Right renal cortex interstitium (tissue), 3 donors: ENCODE measurements around the gene LAMC3. TPM values are rescaled to one million over a fixed set of nuclear protein-coding genes. Genes with fewer than 3 reads are reported as not detected.
A peak's percentile ranks its signal among the peaks of the same experiment; 100 is the strongest.
"Not testable (repeated sequence)": the region's sequence is repeated elsewhere in the genome, so short reads cannot be mapped to it uniquely, and the experiment has no call there.

Experiments
- DNase-seq, 3 donors: peaks; one replicate each; pipeline ENCODE4 v3.0.0-alpha.2; 2013; ENCODE audit warnings: low read depth in 3 of 3, low spot score in 2 of 3
- polyA plus RNA-seq, 3 donors: library from polyadenylated mRNA; unstranded; fragments of 120-200 nt; gene quantifications; one replicate each; pipeline ENCODE4 v1.2.1, GENCODE V29; 2013; ENCODE audit not compliant: insufficient read length in 3 of 3

Gene LAMC3
- polyA plus RNA-seq, 3 donors: 18.1 to 29.3 (median 18.3) TPM

DNA sequence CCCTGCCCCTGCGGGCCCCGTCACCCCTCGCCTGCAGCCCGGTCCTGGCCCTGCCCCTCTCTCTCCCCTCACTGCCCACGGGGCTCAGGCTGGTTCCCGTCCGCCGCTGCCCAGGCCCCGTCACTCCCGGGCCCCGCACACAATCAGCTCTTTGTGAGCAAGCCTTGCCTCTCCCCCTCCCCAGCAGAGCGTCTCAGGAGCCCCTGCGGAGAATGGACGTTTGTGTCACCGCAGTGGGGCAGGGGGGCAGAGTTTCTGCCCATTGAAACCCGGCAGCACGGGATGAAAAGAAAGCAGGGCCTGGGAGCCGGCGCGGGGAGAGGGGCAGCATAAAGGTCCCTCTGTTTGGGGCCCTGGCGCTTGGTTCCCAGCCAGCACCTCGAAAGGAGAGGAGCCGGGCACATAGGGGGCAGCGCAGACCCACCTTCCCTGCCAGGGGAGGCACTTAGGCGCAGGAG, 102.9 kb downstream of the LAMC3 start:
- DNase-seq: no peak

DNA sequence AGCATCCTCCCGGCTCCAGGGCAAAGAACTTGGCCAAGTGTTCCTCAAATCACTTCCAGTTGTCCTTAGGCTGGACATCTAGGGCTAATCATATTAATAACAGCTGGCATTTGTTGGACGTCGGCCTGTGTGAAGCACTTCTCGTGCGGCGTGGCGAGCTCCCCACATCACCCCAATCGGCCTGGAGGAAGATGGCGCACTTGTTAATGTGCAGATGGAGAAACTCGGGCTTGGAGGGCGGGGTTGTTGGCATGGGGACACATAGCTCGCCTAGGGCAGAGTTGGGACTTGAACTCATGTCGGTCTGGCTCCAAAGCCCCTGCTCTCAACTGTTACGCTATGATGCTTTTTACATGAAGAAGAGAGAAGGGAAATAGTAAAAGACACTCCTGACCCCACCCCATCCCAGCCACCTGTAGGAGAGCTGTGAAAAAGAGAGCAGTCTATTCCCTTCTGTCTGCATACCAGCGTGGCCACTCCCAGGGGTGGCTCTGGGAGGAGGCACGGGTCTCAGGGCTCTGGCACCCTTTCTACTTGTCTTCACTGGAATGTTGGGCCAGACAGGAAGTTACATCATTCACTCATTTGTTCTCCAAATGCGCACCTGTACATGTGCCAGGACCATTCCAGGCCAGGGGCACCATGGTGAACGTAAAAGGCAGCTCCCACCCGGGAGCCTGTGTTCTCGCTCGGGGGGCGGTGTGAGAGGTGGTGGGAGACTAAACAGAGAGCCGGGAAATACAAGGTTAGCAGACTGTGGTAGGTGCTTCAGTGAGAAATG, 103.6 kb downstream of the LAMC3 start:
- DNase-seq: no peak

DNA sequence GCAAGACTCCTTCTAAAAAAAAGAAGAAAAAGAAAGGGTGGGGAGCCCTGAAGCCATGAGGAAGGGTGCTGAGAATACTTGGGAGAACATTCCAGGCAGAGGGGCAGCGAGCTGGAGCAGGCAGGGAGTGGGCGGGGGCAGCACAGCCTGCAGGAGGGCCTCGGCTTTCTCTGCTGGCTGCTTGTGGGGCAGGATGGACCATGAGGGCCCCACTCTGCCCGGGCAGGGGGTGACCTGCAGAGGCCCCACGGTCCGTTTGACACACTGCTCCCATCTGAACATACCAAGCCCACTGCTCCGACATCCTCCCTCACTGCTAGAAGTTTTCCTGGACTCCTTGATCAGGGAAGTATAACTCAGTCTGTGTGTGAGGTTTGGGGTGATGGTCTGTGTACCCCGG, 104.7 kb downstream of the LAMC3 start:
- DNase-seq: no peak

DNA sequence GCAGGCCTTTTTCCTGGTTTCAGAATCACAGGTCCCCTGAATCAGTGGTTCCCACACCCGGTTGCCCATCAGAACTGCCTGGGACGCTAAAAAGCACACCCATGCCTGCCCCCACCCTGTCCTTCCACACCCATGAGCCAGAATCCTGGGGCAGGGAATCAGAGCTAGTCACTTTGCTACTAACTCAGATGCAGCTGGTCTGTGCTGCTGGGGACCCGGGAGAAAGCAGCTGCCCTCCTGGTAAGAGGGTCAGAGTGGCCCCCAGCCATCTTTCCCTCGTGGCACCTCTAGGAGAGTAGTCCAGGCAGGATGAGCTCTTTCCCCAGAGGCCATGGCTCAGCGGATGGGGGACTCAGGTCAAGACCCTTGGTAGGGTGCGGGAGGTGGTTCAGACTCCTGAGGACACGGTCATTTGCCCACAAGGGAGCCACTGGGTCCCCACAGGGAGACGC, 105.1 kb downstream of the LAMC3 start:
- DNase-seq: no peak

DNA sequence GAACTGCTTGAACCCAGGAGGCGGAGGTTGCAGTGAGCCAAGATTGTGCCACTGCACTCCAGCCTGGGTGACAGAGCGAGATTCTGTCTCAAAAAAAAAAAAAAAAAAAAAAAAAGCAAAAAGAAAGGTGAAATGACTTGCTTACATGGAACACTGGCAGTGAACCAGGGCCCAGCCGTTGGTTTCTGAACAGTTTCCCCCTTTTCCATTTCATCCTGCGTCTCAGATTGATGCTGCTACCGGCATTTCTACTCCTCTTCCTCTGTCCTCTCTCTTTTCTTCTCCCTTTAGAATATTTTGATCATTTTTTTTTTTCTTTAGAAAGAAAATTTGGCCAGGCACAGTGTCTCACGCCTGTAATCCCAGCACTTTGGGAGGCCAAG, 106.4 kb downstream of the LAMC3 start:
- not testable (repeated sequence) for DNase-seq

DNA sequence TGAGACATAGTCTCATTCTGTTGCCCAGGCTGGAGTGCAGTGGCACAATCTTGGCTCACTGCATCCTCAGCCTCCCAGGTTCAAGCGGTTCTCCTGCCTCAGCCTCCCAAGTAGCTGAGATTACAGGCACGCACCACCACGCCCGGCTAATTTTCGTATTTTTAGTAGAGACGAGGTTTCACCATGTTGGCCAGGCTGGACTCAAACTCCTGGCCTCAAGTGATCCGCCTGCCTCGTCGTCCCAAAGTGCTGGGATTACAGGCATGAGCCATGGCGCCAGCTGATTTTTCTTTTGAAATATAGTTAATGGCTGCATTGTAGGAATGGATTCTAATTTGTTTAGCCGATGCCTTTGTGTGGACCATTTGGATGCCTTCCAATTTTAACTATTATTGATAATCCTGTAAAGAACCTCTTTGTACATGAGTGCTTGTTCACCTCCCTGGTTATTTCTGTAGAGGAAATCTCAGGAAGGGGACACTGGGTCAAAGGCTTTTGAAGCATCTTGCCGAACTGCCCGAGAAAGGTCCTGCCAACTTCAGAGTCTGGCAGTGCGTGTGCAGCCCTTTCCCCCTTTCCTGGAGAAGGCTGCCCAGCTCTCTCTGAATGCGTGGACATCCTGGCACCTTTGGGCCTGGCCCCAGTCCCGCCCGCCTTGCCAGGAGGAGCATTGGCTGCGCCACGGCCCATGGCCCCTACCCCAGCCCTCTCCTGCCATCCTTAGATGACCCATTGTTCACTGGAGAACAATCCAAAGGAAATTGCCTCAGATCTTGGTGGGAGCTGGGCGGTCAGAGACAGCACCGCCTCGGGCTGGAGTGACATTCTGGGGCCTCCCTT, 107.5 kb downstream of the LAMC3 start:
- DNase-seq: no peak

DNA sequence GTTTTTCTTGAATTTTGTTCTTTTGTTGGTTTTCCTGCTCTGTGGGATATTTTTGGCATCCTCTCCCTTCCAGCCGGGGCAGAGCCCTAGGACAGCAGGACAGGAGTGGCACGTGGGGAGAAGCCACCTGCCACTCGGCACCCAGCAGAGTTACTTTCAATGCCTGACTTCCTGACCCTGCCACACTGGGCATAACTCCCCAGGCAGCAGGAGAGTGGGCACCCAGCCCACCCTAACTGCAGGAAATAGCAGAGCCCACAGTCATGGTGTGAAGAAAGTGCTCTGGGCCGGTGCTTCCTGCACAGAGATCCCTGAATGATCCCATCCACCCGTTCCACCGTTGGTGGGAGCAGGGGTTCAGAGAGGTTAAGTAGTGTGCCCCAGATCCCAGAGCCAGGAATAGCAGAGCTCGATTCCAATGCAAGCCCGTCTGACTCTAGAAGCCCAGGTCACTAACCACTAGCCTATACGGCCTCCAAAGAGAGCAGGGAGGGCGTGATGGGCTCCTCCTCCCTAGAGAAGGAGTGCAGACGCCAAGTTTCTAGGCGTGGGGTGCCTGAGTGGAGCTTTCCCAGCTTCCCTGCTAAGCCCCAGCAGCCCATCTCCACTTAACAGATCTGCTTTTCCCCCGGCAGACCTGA, 108.3 kb downstream of the LAMC3 start:
- no peak for DNase-seq

DNA sequence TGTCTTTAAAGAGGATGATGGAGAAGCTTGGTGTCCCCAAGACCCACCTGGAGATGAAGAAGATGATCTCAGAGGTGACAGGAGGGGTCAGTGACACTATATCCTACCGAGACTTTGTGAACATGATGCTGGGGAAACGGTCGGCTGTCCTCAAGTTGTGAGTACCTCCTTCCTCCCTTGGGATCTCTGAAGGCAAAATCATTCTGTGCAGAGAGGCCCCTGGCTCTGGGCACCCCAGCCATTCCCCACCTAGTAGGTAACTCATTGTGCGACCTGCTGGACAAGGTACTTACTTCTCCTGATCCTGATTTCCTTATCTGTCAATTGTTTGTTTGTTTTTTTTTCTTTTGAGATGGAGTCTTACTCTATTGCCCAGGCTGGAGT, 108.8 kb downstream of the LAMC3 start:
- DNase-seq: no peak

DNA sequence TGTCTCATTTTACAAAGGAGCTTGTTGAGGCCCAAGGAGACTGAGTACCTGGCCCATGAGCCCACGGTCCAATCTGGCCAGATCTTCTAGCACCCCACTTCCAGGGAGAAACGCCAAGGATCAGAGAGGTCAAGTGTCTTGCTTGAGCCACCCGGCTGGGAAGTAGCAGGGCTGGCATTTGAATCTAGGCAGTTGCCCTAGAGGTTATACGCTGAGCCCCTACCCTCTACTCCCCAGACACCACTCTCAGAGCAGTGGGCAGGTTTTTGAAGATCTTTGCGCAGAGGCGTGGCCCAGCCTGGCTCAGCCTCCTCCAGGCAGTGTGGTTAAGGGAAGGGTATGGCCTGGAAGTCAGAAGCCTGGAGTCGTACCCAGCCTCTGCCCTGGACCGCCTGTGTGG, 110.6 kb downstream of the LAMC3 start:
- DNase-seq: no peak

DNA sequence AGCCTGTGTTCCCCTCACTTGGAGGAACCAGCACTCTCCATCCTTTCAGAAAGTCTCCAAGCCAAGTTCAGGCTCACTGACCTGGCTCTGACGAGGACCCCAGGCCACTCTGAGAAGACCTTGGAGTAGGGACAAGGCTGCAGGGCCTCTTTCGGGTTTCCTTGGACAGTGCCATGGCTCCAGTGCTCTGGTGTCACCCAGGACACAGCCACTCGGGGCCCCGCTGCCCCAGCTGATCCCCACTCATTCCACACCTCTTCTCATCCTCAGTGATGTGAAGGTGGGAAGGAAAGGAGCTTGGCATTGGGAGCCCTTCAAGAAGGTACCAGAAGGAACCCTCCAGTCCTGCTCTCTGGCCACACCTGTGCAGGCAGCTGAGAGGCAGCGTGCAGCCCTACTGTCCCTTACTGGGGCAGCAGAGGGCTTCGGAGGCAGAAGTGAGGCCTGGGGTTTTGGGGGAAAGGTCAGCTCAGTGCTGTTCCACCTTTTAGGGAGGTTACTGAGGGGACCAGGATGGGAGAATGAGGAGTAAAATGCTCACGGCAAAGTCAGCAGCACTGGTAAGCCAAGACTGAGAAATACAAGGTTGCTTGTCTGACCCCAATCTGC, 111.8 kb downstream of the LAMC3 start:
- DNase-seq: no peak

DNA sequence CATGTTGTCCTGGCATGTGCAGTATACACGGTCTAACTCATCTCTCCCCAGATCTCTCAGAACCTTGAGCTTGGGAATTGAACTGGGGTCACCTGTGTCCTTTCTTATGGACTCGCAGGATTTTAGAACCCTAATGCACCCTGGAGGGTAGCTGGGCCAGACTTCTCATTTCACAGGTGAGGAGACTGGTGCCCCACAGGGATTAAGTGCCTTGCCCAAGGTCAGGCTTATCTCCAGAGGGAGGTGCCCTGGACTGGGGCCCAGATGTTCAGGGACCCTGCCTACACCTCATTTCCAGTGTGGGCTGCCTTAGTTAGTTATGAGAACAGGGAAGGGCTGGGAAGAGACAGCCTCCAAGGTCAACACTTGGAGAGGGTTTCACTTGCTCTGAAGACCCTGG, 112.4 kb downstream of the LAMC3 start:
- DNase-seq: no peak

DNA sequence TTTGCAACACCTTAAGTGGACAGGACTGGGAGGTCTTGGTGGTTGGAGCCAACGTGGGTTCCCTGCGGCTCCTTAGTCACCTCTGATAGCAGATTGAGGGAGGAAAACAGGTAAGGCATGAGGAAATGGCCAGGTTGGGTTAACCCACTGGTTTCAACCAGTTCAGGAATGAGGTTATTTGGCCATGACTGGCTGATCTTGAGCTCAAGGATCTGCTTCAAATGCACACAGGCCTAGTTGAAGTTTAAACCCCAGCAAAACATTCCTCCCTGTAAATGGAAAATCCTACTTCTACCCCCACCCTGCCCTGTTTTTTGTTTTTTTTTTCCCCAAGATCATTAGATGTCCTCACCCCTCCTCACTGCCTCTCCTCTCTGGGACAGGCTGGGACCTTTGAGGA, 113.2 kb downstream of the LAMC3 start:
- DNase-seq: no peak

DNA sequence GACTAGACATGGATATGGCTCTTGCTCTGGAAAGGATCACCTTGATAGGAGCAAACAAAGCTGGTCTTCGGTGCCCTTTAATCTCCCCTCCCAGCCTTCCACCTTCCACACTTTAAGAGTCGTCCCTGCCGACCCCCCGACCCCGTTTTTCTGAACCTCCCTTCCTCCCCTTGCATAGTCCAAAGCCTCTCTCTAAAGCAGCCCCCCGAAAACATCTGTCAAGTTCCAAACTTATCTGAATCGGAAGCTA, 116.0 kb downstream of the LAMC3 start:
- DNase-seq: no peak

DNA sequence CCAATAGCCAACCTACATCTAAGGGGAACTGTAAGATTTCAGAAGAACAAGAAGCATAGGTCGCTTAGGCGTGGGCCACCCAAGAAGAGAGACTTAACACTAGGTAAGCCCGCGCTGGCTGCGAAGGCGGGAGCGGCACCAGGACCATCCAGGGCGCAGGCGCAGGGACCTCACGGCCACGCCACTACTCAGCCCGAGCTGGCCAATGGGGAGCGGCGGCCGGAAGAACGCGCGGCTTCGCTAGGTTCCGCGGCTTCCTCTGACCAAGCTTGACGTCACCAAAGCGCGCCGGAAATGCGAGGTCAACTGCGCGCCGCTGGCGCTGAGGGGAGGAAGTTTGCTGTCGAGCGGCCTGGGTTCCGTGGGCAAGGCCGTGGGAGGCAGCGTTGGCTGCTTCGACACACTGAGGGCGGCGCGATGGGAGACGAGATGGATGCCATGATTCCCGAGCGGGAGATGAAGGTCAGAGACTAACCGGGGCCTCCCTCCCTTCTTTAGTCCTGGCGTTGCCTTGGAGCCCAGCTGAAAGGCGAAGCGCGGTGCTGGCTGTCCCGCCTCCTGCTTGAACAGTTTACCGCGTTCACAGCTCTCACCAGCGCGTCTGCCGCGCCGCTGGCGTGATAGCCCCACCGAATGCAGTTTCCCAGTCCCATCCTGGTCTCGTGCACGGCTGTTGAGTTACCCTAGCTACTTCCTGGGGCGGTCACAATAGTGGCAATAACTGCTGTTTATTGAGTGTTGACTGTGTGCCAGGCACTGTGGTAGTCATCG, 116.5 kb downstream of the LAMC3 start, which contains the start of gene NUP214:
NUP214 (plus strand) TSS at position 299 of the 771 bp plus-strand sequence; CDS start at position 418, 119 bp downstream.
- peak; percentile 97 to 98 (median 98) for DNase-seq

DNA sequence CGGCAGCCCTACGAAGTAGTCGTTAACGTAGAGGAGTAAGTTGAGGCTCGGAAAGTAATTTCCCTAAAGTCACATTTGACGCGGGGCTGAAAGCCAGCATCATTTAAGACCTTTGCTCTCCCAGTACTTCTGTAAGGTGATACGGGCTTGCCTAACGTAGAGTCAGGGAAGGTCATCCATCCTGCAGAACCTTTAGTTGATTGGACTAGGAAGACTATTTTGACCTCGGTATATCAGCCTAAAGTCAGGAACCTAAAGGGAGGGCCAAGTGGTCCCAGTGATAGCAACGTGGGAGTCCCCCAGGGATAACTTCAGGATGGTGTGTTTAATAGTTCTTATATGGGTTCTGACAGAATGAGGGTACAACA, 117.1 kb downstream of the LAMC3 start:
- no peak for DNase-seq

DNA sequence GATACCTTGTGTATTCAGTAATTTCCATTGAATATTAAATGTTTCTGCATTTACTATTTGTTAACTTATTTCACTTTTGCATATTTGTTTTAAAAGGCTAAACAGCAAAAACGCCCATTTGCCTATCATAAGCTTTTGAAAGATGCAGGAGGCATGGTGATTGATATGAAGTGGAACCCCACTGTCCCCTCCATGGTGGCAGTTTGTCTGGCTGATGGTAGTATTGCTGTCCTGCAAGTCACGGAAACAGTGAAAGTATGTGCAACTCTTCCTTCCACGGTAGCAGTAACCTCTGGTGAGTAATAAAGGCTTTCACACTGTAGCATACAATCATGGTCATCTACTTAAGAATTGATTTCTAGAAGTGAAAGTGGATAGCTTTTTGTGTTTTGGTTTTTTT, 120.2 kb downstream of the LAMC3 start:
- no peak for DNase-seq

DNA sequence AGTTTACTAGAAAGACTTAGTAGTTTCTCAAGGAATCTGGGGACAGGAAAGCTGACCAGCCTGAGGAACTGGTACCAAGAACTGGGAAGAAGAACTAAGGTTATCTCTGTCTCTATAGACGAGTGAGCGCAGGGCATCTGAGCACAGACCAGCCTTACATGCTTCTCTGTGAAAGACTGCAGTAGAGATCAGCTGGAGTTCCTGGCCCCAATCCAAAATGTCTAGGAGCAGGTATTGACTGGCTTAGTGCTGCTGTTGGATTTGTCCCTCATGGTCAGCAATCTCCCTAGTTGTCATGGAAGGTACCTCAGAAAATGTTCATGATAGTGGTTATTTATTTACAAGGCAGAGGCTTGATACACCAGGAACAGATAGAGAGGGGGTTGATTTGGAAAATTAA, 129.7 kb downstream of the LAMC3 start:
- DNase-seq: no peak

DNA sequence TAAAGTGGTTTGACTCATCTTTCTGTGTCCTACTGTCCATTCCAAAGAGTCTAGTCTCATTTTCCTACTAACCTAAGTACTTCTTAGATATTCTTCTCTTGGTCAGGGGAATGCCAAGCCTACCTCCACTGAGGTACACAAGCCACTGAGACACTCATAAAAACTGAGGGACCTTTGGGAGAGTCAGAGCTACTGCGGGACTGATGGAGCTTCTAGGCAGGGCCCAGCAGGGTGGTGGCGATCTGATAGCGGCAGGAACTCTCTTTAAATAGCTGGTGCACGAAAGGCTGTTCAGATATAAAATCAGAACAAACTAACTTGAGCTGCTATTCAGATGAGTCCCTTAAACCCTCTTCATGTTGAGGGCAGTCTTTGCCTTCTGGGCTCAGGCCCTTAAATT, 131.1 kb downstream of the LAMC3 start:
- no peak for DNase-seq

DNA sequence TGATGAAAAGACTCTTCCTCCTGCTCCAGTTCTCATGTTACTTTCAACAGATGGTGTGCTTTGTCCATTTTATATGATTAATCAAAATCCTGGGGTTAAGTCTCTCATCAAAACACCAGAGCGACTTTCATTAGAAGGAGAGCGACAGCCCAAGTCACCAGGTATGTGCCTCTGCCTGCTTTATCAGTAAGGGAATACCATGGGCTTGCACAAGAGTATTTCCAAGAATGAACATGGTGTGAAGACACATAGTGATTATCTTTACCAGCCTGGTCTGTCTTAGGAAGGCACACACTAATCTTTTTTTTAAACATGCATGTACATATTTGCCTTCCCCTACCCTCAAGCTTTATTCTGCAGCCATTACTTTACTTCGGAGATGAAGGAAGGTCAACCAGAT, 131.6 kb downstream of the LAMC3 start:
- no peak for DNase-seq

DNA sequence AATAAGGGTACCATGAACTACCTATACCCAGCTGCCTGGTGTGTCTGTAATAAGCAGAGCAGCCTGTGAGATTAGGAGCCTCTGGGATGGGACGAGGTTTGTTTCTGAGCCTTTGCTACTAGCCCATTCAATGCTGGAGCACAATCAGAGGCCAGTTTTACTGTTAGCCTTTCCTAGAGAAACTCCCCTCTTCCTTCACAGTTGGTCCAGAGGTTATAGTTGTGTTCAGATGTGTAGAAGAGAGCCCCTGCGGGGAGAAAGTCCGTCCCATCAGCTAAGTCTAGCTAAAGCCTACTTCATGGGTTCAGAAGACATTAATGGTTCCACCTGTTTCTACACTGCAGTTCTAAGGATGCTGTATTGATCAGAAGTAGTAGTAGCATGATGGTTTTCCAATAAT, 133.2 kb downstream of the LAMC3 start:
- no peak for DNase-seq
